Heart right ventricle (tissue), 16 donors: ENCODE measurements around the gene MNX1. TPM values are rescaled to one million over a fixed set of nuclear protein-coding genes. Genes with fewer than 3 reads are reported as not detected.

Source experiments
- ATAC-seq, 8 donors: fragments of 200-7000 bp; cut with Tn5 transposase; one replicate each; pipeline ENCODE4 v1.9.1; 2020; ENCODE audit warnings: mild to moderate bottlenecking in 8 of 8, moderate library complexity in 8 of 8, moderate number of reproducible peaks in 1 of 8
- DNase-seq, 2 donors: peaks; one replicate each; pipeline ENCODE4 v3.0.0-alpha.2; 2020
- H3K27ac ChIP-seq, 10 donors: fragments of 200-600 bp; sonication (generic) in 2 of 10; one replicate each; pipeline versions ENCODE4 v1.5.0 to v1.8.0; 2020 to 2022; ENCODE audit warnings: mild to moderate bottlenecking in 3 of 10
- H3K27me3 ChIP-seq, 7 donors: fragments of 200-600 bp; one replicate each; pipeline ENCODE4 v1.8.0; 2021 to 2022; ENCODE audit warnings: mild to moderate bottlenecking in 2 of 7
- H3K36me3 ChIP-seq, 9 donors: fragments of 200-600 bp; sonication (generic) in 1 of 9; one replicate each; pipeline versions ENCODE4 v1.5.0 to v1.8.0; 2020 to 2022; ENCODE audit warnings: mild to moderate bottlenecking in 2 of 9
- H3K4me1 ChIP-seq, 9 donors: fragments of 200-600 bp; sonication (generic) in 1 of 9; one replicate each; pipeline versions ENCODE4 v1.5.0 to v1.8.0; 2020 to 2022; ENCODE audit warnings: mild to moderate bottlenecking in 4 of 9
- H3K4me3 ChIP-seq, 10 donors: fragments of 200-600 bp; sonication (generic) in 2 of 10; one replicate each; pipeline versions ENCODE4 v1.5.0 to v1.8.0; 2020 to 2022; ENCODE audit warnings: mild to moderate bottlenecking in 7 of 10, moderate library complexity in 2 of 10
- H3K9me3 ChIP-seq, 11 donors: fragments of 200-600 bp in 10 of 11; sonication (generic) in 2 of 11; one replicate each; pipeline versions ENCODE4 v1.5.0 to v1.8.0; 2013 to 2022; ENCODE audit warnings: mild to moderate bottlenecking in 2 of 11, control low read depth in 1 of 11, moderate library complexity in 1 of 11
- WGBS, 2 donors: extraction: QIAGEN DNeasy Blood & Tissue Kit; methylation state at CpG; one replicate each; pipeline ENCODE4 v1.1.7; 2013; ENCODE audit warnings: inconsistent platforms in 1 of 2; 5-methylcytosine and 5-hydroxymethylcytosine counted together
- intact Hi-C, 10 donors: fragments of 100-400 bp; cut with DNase I; formaldehyde crosslinking; loops; one replicate each; pipeline versions ENCODE4 v1.11.1 to v1.14.2; 2022
- polyA plus RNA-seq, 2 donors: library from polyadenylated mRNA; stranded (reverse); fragments of 200-250 nt; gene quantifications; one replicate each; pipeline ENCODE4 v1.2.3, GENCODE V29; 2013
- total RNA-seq, 10 donors: library from RNA; stranded (reverse); fragmentation: NEBNext Ultra II Directional in 3 of 10; extraction: Animal tissue kit (Norgen Biotek cat#: 25700) in 3 of 10; gene quantifications; one replicate each; pipeline versions ENCODE4 v1.2.1 to v1.2.4, GENCODE V29; 2021 to 2023
- TF ChIP-seq, protein P1 (sequence below), 9 donors: fragments of 200-600 bp; sonication (generic) in 2 of 9; IDR thresholded peaks; one replicate each; pipeline versions ENCODE4 v1.5.0 to v1.8.0; 2021 to 2022; ENCODE audit warnings: antibody characterized with exemption in 9 of 9, mild to moderate bottlenecking in 5 of 9, moderate library complexity in 1 of 9
- donor health status: Arrhythmogenic right ventricular cardiomyopathy.
- donor health status: ischemic (EF 13 %, LVEDD 7.1; RV severe dilation, severe dysfunction).
- donor health status: healthy with polysubstance abuse.
- donor health status: DM: no; HTN: yes; CAD: no.
- donor health status: DM: no; HTN: no; CAD: no.
- donor health status: ischemic (EF 25% LVEDD 6.9; RV normal size, moderate dysfunction).
- donor health status: ischemic (EF 25% LVEDD 5.7; RV mildly dilated, moderate dysfunction).
- donor health status: healthy.
- donor health status: DM: yes; HTN: yes; CAD: no.
- donor health status: Ischemic cardiomyopathy.
- donor health status: ischemic (EF 35%, LVEDD 5.7; RV mildly dilated, moderate dysfunction).
- donor health status: nonischemic (EF 11% LVEDD 7.7; RV severe dilation, severe dysfunction).
- donor health status: DM: yes; HTN: yes; CAD: no.
- donor health status: PGD.
- donor health status: ischemic (EF 29% LVEDD 5.4; RV normal size, mild dysfunction).
- donor health status: nonischemic (EF 23%, LVEDD 6.1; RV moderate dilation, normal function).

Gene MNX1
- total and polyA plus RNA-seq, 12 donors: not detected

DNA sequence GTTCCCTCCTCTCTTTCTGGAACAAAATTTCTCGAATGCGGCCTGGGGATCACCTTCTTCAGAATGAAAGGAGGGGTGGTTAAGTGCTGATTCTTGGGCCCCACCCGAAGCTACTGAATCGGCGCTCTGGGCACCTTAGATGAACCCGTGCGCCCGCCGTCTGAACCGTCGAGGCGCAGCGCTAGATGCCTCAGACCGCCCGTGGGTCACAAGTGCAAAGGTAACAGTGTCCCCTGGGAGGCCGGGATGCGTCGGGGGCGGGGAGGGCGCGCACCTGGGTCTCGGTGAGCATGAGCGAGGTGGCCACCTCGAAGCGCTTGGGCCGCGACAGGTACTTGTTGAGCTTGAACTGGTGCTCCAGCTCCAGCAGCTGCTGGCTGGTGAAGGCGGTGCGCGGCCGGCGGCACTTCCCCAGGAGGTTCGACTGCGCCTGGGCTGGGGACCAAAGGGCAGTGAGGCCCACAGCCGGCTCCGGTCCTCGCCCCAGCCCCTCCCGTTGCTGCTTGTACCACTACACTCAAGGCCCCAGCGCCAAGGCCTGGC, 4.2 kb downstream of the MNX1 start:
- ATAC-seq: no peak
- peaks cover 6 to 49% (median 35%) of the 10 kb centered on the region in 9 donors for H3K4me1 ChIP-seq

DNA sequence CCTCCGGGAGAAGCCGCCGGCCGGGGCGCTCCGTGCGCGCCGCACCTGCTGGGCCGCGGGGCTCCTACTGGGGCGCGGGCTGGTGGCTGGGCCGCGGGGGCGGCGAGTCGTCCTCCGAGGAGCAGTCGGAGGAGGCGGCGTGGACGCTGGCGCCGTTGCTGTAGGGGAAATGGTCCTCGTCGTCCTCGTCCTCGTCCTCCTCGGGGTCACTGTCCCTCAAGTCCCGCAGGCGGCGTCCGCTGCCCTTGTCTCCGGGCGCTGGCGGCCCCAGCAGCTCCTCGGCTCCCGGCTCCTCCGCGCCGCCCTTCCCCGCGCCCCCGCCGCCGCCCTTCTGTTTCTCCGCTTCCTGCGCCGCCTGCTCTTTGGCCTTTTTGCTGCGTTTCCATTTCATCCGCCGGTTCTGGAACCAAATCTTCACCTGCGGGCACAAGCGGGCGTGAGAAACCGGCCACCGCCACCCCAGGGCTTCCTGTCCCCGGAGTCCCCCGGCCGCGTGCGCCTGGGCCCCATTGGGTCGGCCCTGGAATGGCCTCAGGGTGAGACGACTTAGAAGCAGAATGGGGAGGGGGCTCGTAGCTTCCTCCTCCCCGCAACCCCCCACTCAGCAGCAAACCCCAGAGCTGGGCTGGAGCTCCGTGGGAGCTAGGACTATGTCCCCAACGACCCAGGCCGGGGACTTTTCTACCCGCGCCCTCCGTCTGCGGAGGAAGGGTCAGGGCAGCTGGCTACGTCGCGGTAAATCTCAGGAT, 4.8 kb downstream of the MNX1 start:
- DNase-seq: no peak
- WGBS, 2 donors: 1 to 2% methylated on average over 65 to 77 of the region's 77 CpGs
- peaks cover 3 to 48% (median 33%) of the 10 kb centered on the region in 9 donors for H3K4me1 ChIP-seq
- peak overlapping the region in 1 of 10 donors; percentile 1 for H3K4me3 ChIP-seq
- no peaks in the 10 kb centered on the region for H3K9me3 ChIP-seq
- H3K27me3 ChIP-seq: peaks cover 61 to 97% (median 96%) of the 10 kb centered on the region in 7 donors
- TF ChIP-seq, protein P1, sequence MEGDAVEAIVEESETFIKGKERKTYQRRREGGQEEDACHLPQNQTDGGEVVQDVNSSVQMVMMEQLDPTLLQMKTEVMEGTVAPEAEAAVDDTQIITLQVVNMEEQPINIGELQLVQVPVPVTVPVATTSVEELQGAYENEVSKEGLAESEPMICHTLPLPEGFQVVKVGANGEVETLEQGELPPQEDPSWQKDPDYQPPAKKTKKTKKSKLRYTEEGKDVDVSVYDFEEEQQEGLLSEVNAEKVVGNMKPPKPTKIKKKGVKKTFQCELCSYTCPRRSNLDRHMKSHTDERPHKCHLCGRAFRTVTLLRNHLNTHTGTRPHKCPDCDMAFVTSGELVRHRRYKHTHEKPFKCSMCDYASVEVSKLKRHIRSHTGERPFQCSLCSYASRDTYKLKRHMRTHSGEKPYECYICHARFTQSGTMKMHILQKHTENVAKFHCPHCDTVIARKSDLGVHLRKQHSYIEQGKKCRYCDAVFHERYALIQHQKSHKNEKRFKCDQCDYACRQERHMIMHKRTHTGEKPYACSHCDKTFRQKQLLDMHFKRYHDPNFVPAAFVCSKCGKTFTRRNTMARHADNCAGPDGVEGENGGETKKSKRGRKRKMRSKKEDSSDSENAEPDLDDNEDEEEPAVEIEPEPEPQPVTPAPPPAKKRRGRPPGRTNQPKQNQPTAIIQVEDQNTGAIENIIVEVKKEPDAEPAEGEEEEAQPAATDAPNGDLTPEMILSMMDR (IDR thresholded peaks at IDR 0.05): no peak
- intact Hi-C loops: no loop called here
- H3K27ac ChIP-seq: no peak overlapping the region
- peak in 1 of 8 donors; percentile 10 for ATAC-seq
- H3K36me3 ChIP-seq: no peaks in the 10 kb centered on the region

More for the DNA sequence above, 4.2 kb downstream of the MNX1 start:
- H3K9me3 ChIP-seq: no peaks in the 10 kb centered on the region
- intact Hi-C loops: no loop called here
- H3K36me3 ChIP-seq: no peaks in the 10 kb centered on the region
- TF ChIP-seq, protein P1 (IDR thresholded peaks at IDR 0.05): no peak
- 2 to 3% methylated on average over 39 of the region's 39 CpGs for WGBS, 2 donors
- no peak overlapping the region for H3K4me3 ChIP-seq
- DNase-seq: no peak
- no peak overlapping the region for H3K27ac ChIP-seq
- H3K27me3 ChIP-seq: peaks cover 60 to 97% (median 96%) of the 10 kb centered on the region in 7 donors

DNA sequence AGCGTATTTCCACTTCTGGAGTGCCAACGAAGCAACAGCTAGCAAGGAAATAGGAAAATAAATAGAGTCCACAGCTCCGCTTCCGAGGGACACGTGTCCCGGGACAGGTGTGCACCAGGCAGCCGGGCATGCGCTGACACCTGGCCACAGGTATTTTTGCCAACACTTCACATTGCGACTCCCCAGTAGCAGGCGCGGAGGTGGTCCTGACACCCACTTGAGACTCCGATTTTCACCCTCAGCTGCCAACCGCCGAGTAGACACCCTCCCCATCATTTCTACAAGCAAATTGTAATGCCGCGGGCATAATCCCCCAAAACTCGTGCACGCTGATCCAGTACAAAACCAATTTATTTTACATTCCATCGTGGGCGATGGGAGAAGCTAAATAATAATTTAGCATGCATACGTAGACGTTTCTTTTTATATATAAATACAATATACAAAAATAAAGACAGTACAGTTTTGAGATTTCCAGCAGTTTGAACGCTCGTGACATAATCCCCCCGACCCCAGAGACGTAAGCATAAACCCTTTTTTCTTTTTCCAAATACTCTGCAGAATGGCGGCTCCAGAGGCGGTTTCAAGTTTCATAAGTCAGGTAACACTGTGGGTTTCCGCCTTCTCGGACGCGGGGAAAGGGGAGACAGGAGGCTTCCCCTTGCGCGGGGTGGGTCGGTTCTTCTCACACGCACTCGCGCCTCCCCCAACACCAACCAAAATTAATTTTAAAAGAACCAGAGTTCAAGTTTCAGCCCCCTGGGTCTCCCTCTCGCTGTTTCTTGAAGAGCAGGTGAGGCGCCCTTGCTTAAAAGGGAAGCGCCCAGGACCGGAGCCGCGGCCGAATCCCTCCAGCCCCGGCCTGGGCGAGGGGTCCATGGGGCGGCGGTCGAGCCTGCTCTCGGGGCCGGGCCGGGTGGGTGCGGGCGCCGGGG, 5.7 kb downstream of the MNX1 start:
- no peak overlapping the region for H3K27ac ChIP-seq
- TF ChIP-seq, protein P1 (IDR thresholded peaks at IDR 0.05): no peak
- H3K27me3 ChIP-seq: peaks cover 58 to 99% (median 99%) of the 10 kb centered on the region in 7 donors
- ATAC-seq: no peak
- H3K36me3 ChIP-seq: no peaks in the 10 kb centered on the region
- peaks cover 3 to 56% (median 38%) of the 10 kb centered on the region in 9 donors for H3K4me1 ChIP-seq
- H3K9me3 ChIP-seq: no peaks in the 10 kb centered on the region
- peak overlapping the region in 1 of 10 donors; percentile 13 for H3K4me3 ChIP-seq
- 3 to 4% methylated on average over 51 to 56 of the region's 56 CpGs for WGBS, 2 donors
- no peak for DNase-seq
- intact Hi-C loops: no loop called here
